Hepatocyte (in vitro differentiated cells): ENCODE results near the gene CCDC73.

Source experiments
- CTCF ChIP-seq: fragments of 200-600 bp; sonication (generic); IDR thresholded peaks from 2 replicates; pipeline ENCODE4 v1.5.1; 2016; ENCODE audit warnings: antibody characterized with exemption, mild to moderate bottlenecking; ENCODE audit not compliant: poor library complexity
- EZH2 ChIP-seq: fragments of 200-600 bp; sonication (generic); IDR thresholded peaks from 2 replicates; pipeline ENCODE4 v1.6.1; 2016; ENCODE audit warnings: antibody characterized with exemption, mild to moderate bottlenecking, borderline replicate concordance

- TF ChIP-seq CTCF (no peak), EZH2 (no peak)
These were observed 135.6 kb downstream of the CCDC73 start for GRCh38 chr11:32658639-32659406.
